ENCODE results near the gene STMND1. TPM values are rescaled to one million over a fixed set of nuclear protein-coding genes. Genes with fewer than 3 reads are reported as not detected.

STMND1 gene
- total RNA-seq, 4 donors from 2014 or later, result not detected

- Histone ChIP-seq H3K27ac (no peak overlapping the region), H3K36me3 (no peaks in the 10 kb centered on the region), H3K9me3 (no peaks in the 10 kb centered on the region), H3K27me3 (peaks cover 0 to 4% (median 0%) of the 10 kb centered on the region in 4 donors), H3K4me3 (no peak overlapping the region), H3K4me1 (peaks cover 0 to 8% (median 0%) of the 10 kb centered on the region in 3 donors)
- TF ChIP-seq POLR2A (IDR thresholded peaks at IDR 0.05), result no peak
- peak in 2 of 6 experiments; percentile 24 to 49 for TF ChIP-seq CTCF (IDR thresholded peaks at IDR 0.05)
- intact Hi-C loops (cut with DNase I), result no loop called here
- DNase-seq, result no peak
- WGBS, 2 donors, result 71 to 72% methylated on average over 3 of the region's 3 CpGs
These were observed 10.7 kb upstream of the STMND1 start for GRCh38 chr6:17091122-17091521.

- H3K4me1 ChIP-seq, result peaks cover 0 to 5% (median 0%) of the 10 kb centered on the region in 3 donors
- intact Hi-C loops (cut with DNase I), result no loop called here
- no peak overlapping the region for H3K4me3 ChIP-seq
- H3K9me3 ChIP-seq, result no peaks in the 10 kb centered on the region
- WGBS, 2 donors, result 38 to 72% methylated on average over 3 to 5 of the region's 5 CpGs
- no peaks in the 10 kb centered on the region for H3K36me3 ChIP-seq
- TF ChIP-seq POLR2A (IDR thresholded peaks at IDR 0.05) (no peak), CTCF (IDR thresholded peaks at IDR 0.05) (peak in 1 of 6 experiments; percentile 10)
- H3K27me3 ChIP-seq, result peaks cover 0 to 8% (median 0%) of the 10 kb centered on the region in 4 donors
- DNase-seq, result no peak
- H3K27ac ChIP-seq, result no peak overlapping the region
These were observed 8.2 kb upstream of the STMND1 start for GRCh38 chr6:17093686-17094085.

GRCh38 chr6:17096096-17096495 is 5.8 kb upstream of the STMND1 start:
- Histone ChIP-seq H3K4me1 (peaks cover 0 to 7% (median 0%) of the 10 kb centered on the region in 3 donors), H3K27ac (no peak overlapping the region), H3K27me3 (peaks cover 0 to 25% (median 0%) of the 10 kb centered on the region in 4 donors), H3K4me3 (no peak overlapping the region), H3K9me3 (no peaks in the 10 kb centered on the region), H3K36me3 (no peaks in the 10 kb centered on the region)
- intact Hi-C loops (cut with DNase I), result no loop called here
- no peak for DNase-seq
- TF ChIP-seq POLR2A (IDR thresholded peaks at IDR 0.05) (no peak), CTCF (IDR thresholded peaks at IDR 0.05) (no peak)
- WGBS, 2 donors, result 65 to 74% methylated on average over 6 of the region's 6 CpGs

GRCh38 chr6:17096652-17097051 is 5.2 kb upstream of the STMND1 start:
- DNase-seq, result no peak
- H3K27ac ChIP-seq, result no peak overlapping the region
- 53 to 59% methylated on average over 1 of the region's 1 CpG for WGBS, 2 donors
- no peak overlapping the region for H3K4me3 ChIP-seq
- intact Hi-C loops (cut with DNase I), result no loop called here
- H3K4me1 ChIP-seq, result peaks cover 0 to 12% (median 3%) of the 10 kb centered on the region in 3 donors
- no peak for TF ChIP-seq POLR2A (IDR thresholded peaks at IDR 0.05)
- no peak for TF ChIP-seq CTCF (IDR thresholded peaks at IDR 0.05)
- no peaks in the 10 kb centered on the region for H3K9me3 ChIP-seq
- no peaks in the 10 kb centered on the region for H3K36me3 ChIP-seq
- peaks cover 0 to 31% (median 0%) of the 10 kb centered on the region in 4 donors for H3K27me3 ChIP-seq

- no peaks in the 10 kb centered on the region for H3K9me3 ChIP-seq
- no peak for DNase-seq
- no peaks in the 10 kb centered on the region for H3K36me3 ChIP-seq
- peaks cover 5 to 23% (median 9%) of the 10 kb centered on the region in 3 donors for H3K4me1 ChIP-seq
- peaks cover 0 to 44% (median 0%) of the 10 kb centered on the region in 4 donors for H3K27me3 ChIP-seq
- WGBS, 2 donors, result 70 to 86% methylated on average over 3 of the region's 3 CpGs
- intact Hi-C loops (cut with DNase I), result no loop called here
- no peak overlapping the region for H3K27ac ChIP-seq
- H3K4me3 ChIP-seq, result no peak overlapping the region
- TF ChIP-seq CTCF (IDR thresholded peaks at IDR 0.05) (no peak), POLR2A (IDR thresholded peaks at IDR 0.05) (no peak)
These were observed 3.9 kb upstream of the STMND1 start for GRCh38 chr6:17097982-17098381.
